ENCODE results near the gene DENR.

DNA sequence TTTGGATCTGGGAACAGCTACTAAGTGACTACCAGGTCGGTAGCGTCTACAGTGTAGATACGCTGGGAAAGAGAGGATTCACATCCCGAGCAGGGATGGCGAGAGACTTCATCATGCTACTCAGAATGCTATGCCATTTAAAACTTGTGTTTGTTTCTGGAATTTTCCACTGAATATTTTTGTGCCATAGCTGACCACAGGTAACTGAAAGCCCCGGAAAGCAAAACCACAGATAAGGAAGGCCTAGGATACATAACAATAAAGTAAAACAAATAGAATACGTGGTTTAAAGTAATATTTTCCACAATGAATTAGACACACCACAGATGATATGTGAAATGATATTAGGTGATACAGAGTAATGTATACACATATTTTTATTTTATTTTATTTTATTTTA lies 14.1 kb upstream of the DENR start:
- TF ChIP-seq FOXM1 (CRISPR knock-in tag; IDR thresholded peaks at IDR 0.05) (no peak), RNF219 (CRISPR knock-in tag; IDR thresholded peaks at IDR 0.05) (no peak), MXI1 (IDR thresholded peaks at IDR 0.05; ENCODE audit: borderline replicate concordance, low read depth, low read length) (no peak), EP300 (IDR thresholded peaks at IDR 0.05; ENCODE audit: low read depth in 2 of 2, low read length in 2 of 2) (no peak), EP300 (CRISPR knock-in tag; IDR thresholded peaks at IDR 0.05; ENCODE audit: borderline replicate concordance) (no peak), FOXK2 (IDR thresholded peaks at IDR 0.05) (no peak), PATZ1 (CRISPR knock-in tag; IDR thresholded peaks at IDR 0.05) (no peak), ATF7 (IDR thresholded peaks at IDR 0.05) (no peak), ATF7 (CRISPR knock-in tag; IDR thresholded peaks at IDR 0.05) (no peak), POLR2A (IDR thresholded peaks at IDR 0.05; ENCODE audit: insufficient read depth in 1 of 2, low read depth in 2 of 2, low read length in 2 of 2) (no peak), ETV5 (CRISPR knock-in tag; IDR thresholded peaks at IDR 0.05; ENCODE audit: borderline replicate concordance) (no peak), YY1 (IDR thresholded peaks at IDR 0.05; ENCODE audit: insufficient read depth, insufficient replicate concordance, low read depth, low read length) (no peak), ZNF629 (CRISPR knock-in tag; conservative IDR thresholded peaks at IDR 0.05) (no peak), CTCF (CRISPR knock-in tag; IDR thresholded peaks at IDR 0.05) (no peak), CREB3 (CRISPR knock-in tag; IDR thresholded peaks at IDR 0.05) (no peak)
- TF ChIP-seq, protein P1, sequence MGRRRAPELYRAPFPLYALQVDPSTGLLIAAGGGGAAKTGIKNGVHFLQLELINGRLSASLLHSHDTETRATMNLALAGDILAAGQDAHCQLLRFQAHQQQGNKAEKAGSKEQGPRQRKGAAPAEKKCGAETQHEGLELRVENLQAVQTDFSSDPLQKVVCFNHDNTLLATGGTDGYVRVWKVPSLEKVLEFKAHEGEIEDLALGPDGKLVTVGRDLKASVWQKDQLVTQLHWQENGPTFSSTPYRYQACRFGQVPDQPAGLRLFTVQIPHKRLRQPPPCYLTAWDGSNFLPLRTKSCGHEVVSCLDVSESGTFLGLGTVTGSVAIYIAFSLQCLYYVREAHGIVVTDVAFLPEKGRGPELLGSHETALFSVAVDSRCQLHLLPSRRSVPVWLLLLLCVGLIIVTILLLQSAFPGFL (CRISPR knock-in tag; IDR thresholded peaks at IDR 0.05): no peak
